SK-N-MC (cell line): ENCODE measurements around the gene PRDM10.

Experiments used
- EZH2 ChIP-seq: fragments of 200-600 bp; sonication (generic); IDR thresholded peaks from one replicate; pipeline ENCODE4 v1.6.1; 2017; ENCODE audit warnings: antibody characterized with exemption
- FOXP2 ChIP-seq: optimal IDR thresholded peaks from 2 replicates; pipeline ENCODE3; 2011; ENCODE audit warnings: mild to moderate bottlenecking, moderate library complexity; ENCODE audit not compliant: insufficient read depth; ENCODE audit errors: extremely low read length, control extremely low read depth
- POLR2AphosphoS5 ChIP-seq: IDR thresholded peaks from 2 replicates; pipeline ENCODE4 v1.6.1; 2012; ENCODE audit warnings: mild to moderate bottlenecking, low read depth, low read length, borderline replicate concordance

GRCh38 chr11:130050257-130050656, 47.6 kb upstream of the PRDM10 start:
- TF ChIP-seq POLR2AphosphoS5: no peak
- no peak for TF ChIP-seq EZH2
- no peak for TF ChIP-seq FOXP2
